Neural cell (in vitro differentiated cells): Measurements from ENCODE around the gene GNAI1. TPM values are rescaled to one million over a fixed set of nuclear protein-coding genes. Genes with fewer than 3 reads are reported as not detected.

Source experiments
- H2AFZ ChIP-seq: fragments of 200-600, 300-800 bp; sonication (generic), shearing (Covaris generic); 2 replicates; pipeline ENCODE4 v1.6.0; 2014; ENCODE audit warnings: low read depth, mild to moderate bottlenecking, antibody characterized with exemption, low read length, moderate library complexity
- H3F3A ChIP-seq: fragments of 200-600 bp; shearing (Covaris generic); 2 replicates; pipeline ENCODE4 v1.6.1; 2016; ENCODE audit warnings: mild to moderate bottlenecking, moderate library complexity, mixed read lengths, antibody characterized with exemption, low read length; ENCODE audit not compliant: insufficient read depth, poor library complexity, severe bottlenecking
- H3K27ac ChIP-seq: fragments of 200-600, 300-800 bp; sonication (generic), shearing (Covaris generic); 2 replicates; pipeline ENCODE4 v1.5.1; 2014; ENCODE audit warnings: mild to moderate bottlenecking, low read length, moderate library complexity
- H3K27me3 ChIP-seq: fragments of 300-800, 200-600 bp; sonication (generic), shearing (Covaris generic); 2 replicates; pipeline ENCODE4 v1.6.0; 2014; ENCODE audit warnings: mild to moderate bottlenecking, low read depth, low read length, moderate library complexity; ENCODE audit not compliant: insufficient read depth
- H3K36me3 ChIP-seq: fragments of 300-800, 200-600 bp; sonication (generic), shearing (Covaris generic); 2 replicates; pipeline ENCODE4 v1.5.1; 2014; ENCODE audit warnings: mild to moderate bottlenecking, antibody characterized with exemption, low read length, moderate library complexity; ENCODE audit not compliant: insufficient read depth
- H3K4me2 ChIP-seq: fragments of 300-800, 200-600 bp; sonication (generic), shearing (Covaris generic); 2 replicates; pipeline ENCODE4 v1.6.0; 2014; ENCODE audit warnings: mild to moderate bottlenecking, low read length
- H3K4me3 ChIP-seq: fragments of 300-800, 200-600 bp; sonication (generic), shearing (Covaris generic); 2 replicates; pipeline ENCODE4 v1.5.1; 2014; ENCODE audit warnings: mild to moderate bottlenecking, low read length, moderate library complexity
- H3K79me2 ChIP-seq: fragments of 200-600 bp; shearing (Covaris generic); replicated peaks from 2 replicates; pipeline ENCODE4 v1.6.0; 2014; ENCODE audit warnings: mild to moderate bottlenecking, low read length, moderate library complexity; ENCODE audit not compliant: insufficient read depth
- H3K9ac ChIP-seq: fragments of 300-800, 200-600 bp; sonication (generic), shearing (Covaris generic); 2 replicates; pipeline ENCODE4 v1.6.1; 2016; ENCODE audit warnings: mild to moderate bottlenecking, low read length, mixed read lengths
- H3K9me2 ChIP-seq: fragments of 200-600 bp; shearing (Covaris generic); 2 replicates; pipeline ENCODE4 v1.6.1; 2016; ENCODE audit warnings: mild to moderate bottlenecking, low read length, mixed read lengths; ENCODE audit not compliant: insufficient read depth
- H3K9me3 ChIP-seq: fragments of 200-600, 300-800 bp; sonication (generic), shearing (Covaris generic); 2 replicates; pipeline ENCODE4 v1.6.1; 2016; ENCODE audit warnings: mild to moderate bottlenecking, mixed run types, low read length, moderate library complexity, mixed read lengths
- H4K20me1 ChIP-seq: fragments of 200-600 bp; shearing (Covaris generic); 2 replicates; pipeline ENCODE4 v1.6.1; 2016; ENCODE audit warnings: mild to moderate bottlenecking, mixed run types; ENCODE audit not compliant: insufficient read depth
- MXI1 ChIP-seq: fragments of 450-650 bp; conservative IDR thresholded peaks from 2 replicates; pipeline ENCODE4 v1.6.1; 2014; ENCODE audit warnings: antibody characterized with exemption, mild to moderate bottlenecking; ENCODE audit not compliant: poor library complexity, severe bottlenecking
- RAD21 ChIP-seq: fragments of 450-650 bp; conservative IDR thresholded peaks from 2 replicates; pipeline ENCODE4 v1.6.1; 2014; ENCODE audit warnings: antibody characterized with exemption, mild to moderate bottlenecking, moderate library complexity
- SMC3 ChIP-seq: fragments of 450-650 bp; conservative IDR thresholded peaks from 2 replicates; pipeline ENCODE4 v1.6.1; 2014; ENCODE audit warnings: antibody characterized with exemption, mild to moderate bottlenecking, moderate library complexity; ENCODE audit not compliant: poor library complexity
- polyA plus RNA-seq: library from polyadenylated mRNA; depleted of rRNA; stranded (reverse); fragments of >200 nt; gene quantifications from 2 replicates; pipeline ENCODE4 v1.2.3, GENCODE V29; 2014
- TF ChIP-seq, protein P1 (sequence below): fragments of 450-650 bp; IDR thresholded peaks from 2 replicates; pipeline ENCODE4 v1.5.1; 2014; ENCODE audit warnings: antibody characterized with exemption, mild to moderate bottlenecking, moderate library complexity; ENCODE audit not compliant: poor library complexity, severe bottlenecking
- TF ChIP-seq, protein P2 (sequence below): IDR thresholded peaks from 2 replicates; pipeline ENCODE4 v1.6.1; 2012; ENCODE audit warnings: borderline replicate concordance

The GNAI1 gene
- polyA plus RNA-seq, 1 donor from 2014 or later = 69.3 TPM

GRCh38 chr7:80216996-80217842 is 82.6 kb downstream of the GNAI1 start:
- H4K20me1 ChIP-seq = no peaks in the 10 kb centered on the region
- H3K4me2 ChIP-seq = no peak overlapping the region
- no peak overlapping the region for H2AFZ ChIP-seq
- no peaks in the 10 kb centered on the region for H3K36me3 ChIP-seq
- H3K79me2 ChIP-seq = no peaks in the 10 kb centered on the region
- H3K27me3 ChIP-seq = no peaks in the 10 kb centered on the region
- no peak for TF ChIP-seq MXI1
- no peak for TF ChIP-seq RAD21
- no peak for TF ChIP-seq SMC3
- TF ChIP-seq, protein P1, sequence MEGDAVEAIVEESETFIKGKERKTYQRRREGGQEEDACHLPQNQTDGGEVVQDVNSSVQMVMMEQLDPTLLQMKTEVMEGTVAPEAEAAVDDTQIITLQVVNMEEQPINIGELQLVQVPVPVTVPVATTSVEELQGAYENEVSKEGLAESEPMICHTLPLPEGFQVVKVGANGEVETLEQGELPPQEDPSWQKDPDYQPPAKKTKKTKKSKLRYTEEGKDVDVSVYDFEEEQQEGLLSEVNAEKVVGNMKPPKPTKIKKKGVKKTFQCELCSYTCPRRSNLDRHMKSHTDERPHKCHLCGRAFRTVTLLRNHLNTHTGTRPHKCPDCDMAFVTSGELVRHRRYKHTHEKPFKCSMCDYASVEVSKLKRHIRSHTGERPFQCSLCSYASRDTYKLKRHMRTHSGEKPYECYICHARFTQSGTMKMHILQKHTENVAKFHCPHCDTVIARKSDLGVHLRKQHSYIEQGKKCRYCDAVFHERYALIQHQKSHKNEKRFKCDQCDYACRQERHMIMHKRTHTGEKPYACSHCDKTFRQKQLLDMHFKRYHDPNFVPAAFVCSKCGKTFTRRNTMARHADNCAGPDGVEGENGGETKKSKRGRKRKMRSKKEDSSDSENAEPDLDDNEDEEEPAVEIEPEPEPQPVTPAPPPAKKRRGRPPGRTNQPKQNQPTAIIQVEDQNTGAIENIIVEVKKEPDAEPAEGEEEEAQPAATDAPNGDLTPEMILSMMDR = no peak
- H3K9me2 ChIP-seq = no peaks in the 10 kb centered on the region
- H3K4me3 ChIP-seq = no peak overlapping the region
- H3F3A ChIP-seq = no peaks in the 10 kb centered on the region
- H3K27ac ChIP-seq = no peak overlapping the region
- no peaks in the 10 kb centered on the region for H3K9me3 ChIP-seq
- H3K9ac ChIP-seq = no peak overlapping the region

DNA sequence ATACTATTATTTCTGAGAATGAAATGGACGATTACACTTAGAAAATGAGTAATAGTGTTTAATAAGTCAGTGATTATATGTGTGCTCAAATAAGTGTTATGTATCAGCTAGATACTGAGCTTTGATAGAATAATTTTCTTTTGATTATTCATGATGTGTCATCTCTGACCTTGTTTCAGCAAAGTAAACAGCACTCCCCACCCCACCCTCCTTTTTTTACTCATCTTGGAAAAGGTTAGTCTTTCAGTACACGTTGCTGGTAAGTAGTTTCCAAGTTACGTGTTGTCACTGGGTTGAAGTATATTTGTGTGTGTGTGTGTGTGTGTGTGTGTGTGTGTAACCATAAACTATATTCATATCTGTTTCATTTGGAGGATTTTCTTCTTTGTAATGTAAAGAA is 84.1 kb downstream of the GNAI1 start:
- Histone ChIP-seq H4K20me1 (no peaks in the 10 kb centered on the region), H3K27me3 (no peaks in the 10 kb centered on the region), H3K4me2 (no peak overlapping the region), H3K27ac (no peak overlapping the region), H3K9me2 (no peaks in the 10 kb centered on the region), H3K4me3 (no peak overlapping the region), H3K36me3 (no peaks in the 10 kb centered on the region), H3K79me2 (no peaks in the 10 kb centered on the region), H2AFZ (no peak overlapping the region), H3K9me3 (no peaks in the 10 kb centered on the region), H3F3A (no peaks in the 10 kb centered on the region), H3K9ac (no peak overlapping the region)
- TF ChIP-seq, protein P2, sequence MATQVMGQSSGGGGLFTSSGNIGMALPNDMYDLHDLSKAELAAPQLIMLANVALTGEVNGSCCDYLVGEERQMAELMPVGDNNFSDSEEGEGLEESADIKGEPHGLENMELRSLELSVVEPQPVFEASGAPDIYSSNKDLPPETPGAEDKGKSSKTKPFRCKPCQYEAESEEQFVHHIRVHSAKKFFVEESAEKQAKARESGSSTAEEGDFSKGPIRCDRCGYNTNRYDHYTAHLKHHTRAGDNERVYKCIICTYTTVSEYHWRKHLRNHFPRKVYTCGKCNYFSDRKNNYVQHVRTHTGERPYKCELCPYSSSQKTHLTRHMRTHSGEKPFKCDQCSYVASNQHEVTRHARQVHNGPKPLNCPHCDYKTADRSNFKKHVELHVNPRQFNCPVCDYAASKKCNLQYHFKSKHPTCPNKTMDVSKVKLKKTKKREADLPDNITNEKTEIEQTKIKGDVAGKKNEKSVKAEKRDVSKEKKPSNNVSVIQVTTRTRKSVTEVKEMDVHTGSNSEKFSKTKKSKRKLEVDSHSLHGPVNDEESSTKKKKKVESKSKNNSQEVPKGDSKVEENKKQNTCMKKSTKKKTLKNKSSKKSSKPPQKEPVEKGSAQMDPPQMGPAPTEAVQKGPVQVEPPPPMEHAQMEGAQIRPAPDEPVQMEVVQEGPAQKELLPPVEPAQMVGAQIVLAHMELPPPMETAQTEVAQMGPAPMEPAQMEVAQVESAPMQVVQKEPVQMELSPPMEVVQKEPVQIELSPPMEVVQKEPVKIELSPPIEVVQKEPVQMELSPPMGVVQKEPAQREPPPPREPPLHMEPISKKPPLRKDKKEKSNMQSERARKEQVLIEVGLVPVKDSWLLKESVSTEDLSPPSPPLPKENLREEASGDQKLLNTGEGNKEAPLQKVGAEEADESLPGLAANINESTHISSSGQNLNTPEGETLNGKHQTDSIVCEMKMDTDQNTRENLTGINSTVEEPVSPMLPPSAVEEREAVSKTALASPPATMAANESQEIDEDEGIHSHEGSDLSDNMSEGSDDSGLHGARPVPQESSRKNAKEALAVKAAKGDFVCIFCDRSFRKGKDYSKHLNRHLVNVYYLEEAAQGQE = no peak
- TF ChIP-seq, protein P1 = no peak
